Sigmoid colon (tissue), 4 donors: ENCODE data around the gene ZCCHC18.
"Not testable (repeated sequence)": the region's sequence is repeated elsewhere in the genome, so short reads cannot be mapped to it uniquely, and the experiment has no call there.

Experiments
- CTCF ChIP-seq, 4 experiments: fragments of 450-650 bp in 3 of 4; fragments of 200-600 bp in 1 of 4; IDR thresholded peaks; one replicate each; pipeline ENCODE4 v1.5.1; 2016 to 2019; ENCODE audit warnings: antibody characterized with exemption in 4 of 4, mild to moderate bottlenecking in 3 of 4, moderate library complexity in 2 of 4
- POLR2AphosphoS5 ChIP-seq, 4 donors: sonication (generic); formaldehyde crosslinking; IDR thresholded peaks; one replicate each; pipeline ENCODE4 v1.6.1; 2017; ENCODE audit warnings: antibody characterized with exemption in 4 of 4

GRCh38 chrX:104062636-104063035 lies 49.7 kb upstream of the ZCCHC18 start:
- TF ChIP-seq CTCF, POLR2AphosphoS5 (IDR thresholded peaks at IDR 0.05): not testable (repeated sequence)
